GM18502 (cell line): ENCODE results near the gene FBXW9.
"Not testable (repeated sequence)": the region's sequence is repeated elsewhere in the genome, so short reads cannot be mapped to it uniquely, and the experiment has no call there.

ENCODE experiments used
- ATAC-seq: cut with Tn5 transposase; IDR thresholded peaks from one replicate; pipeline ENCODE4 v1.9.1; 2021; ENCODE audit warnings: mild to moderate bottlenecking; ENCODE audit not compliant: unreplicated experiment, poor library complexity

The FBXW9 gene

DNA sequence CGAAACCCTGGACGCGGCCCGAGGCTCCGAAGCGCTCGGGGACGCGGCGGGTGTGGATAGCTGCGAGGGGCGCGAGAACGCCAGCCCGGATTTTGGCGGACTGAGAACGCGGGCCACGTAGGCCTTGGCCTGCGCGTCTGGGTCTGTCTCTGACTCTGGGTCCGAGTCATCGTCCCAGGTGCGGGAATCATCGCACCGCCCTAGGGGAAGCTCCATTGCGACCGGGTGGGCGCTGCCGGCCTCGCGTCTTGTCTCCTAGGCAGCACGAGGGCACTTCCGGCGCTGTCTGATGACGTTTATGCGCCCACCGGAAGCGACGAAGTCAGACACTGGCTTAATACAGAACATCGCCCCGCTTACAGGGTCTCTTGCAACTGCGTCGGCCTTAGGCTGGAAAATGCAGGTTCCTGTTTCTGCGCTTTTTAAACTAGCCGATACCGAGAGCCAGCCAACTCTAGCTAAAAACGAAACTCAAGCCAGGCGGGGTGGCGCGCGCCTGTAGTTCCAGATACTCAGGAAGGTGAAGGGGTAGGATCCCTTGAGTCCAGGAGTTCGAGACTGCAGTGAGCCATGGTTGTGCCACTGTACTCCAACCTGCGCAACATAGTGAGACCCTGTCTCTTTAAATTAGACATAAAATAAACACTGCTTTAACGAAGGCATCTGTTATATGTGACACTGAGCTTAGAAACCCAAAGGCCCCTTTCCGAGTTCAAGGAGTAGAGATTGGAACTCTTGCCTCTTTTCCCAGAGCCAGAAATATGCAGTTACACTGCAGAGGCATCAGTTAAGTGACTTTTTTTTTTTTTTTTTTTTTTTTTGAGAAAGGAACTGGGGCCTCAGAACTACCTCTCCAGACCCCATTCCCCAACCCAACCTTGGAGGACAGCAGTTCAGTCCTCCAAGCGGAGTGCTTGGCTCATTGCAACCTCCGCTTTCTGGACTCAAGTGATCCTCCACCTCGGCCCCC is at the start of gene FBXW9:
Gene FBXW9, minus strand, starts transcription at position 266 of the 970 bp plus-strand sequence. Its CDS starts 50 bp downstream, at position 216.
- ATAC-seq, result peak; percentile 77

DNA sequence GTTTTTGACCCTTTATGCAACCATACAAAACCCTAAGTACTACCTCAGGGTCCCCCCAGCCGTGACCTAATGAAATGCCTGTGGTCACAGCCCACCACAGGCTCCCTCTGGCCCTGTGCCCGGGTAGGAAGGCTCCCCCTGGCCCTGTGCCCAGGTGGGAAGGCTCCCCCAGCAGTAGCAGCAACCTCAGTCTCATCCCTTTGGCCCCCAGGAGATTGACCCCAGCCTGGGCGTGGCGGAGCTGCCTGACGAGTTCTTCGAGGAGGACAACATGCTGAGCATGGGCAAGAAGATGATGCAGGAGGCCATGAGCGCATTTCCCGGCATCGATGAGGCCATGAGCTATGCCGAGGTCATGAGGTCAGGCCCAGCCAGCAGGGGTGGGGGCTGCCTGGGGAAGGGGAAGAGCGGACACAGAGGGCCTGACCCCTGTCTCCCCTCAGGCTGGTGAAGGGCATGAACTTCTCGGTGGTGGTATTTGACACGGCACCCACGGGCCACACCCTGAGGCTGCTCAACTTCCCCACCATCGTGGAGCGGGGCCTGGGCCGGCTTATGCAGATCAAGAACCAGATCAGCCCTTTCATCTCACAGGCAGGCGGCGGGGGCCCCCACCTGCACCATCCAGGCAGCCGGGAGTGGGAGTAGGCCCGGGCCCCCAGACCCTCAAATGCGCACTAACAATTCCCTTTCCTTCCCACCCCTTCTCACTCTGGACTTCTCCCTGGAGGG is 48.9 kb upstream of the FBXW9 start:
- no peak for ATAC-seq

DNA sequence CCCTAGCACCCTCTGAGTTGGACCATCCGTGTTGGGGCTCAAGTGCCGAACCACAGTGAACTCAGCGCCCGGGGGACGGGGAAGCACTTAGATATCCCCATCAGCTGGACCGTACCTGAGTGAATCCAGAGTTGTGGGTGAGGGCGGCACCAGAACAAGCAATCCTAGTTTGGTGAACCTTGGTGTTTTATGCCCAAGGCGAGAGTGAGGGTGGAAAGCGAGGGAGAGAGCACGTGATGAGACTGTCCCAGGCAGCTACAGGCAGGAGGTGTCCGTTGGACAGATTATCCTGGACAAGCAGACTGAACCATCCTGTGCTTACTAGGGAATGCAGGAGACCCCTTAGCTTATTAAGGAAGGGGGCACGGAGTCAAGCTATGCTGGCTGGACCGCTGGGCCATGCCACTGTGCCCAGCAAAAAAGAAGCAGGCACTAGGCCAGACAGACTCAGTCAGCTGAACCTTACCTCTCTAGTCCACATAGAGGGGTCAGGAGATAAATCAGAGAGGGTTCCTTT is 41.5 kb upstream of the FBXW9 start:
- no peak for ATAC-seq

DNA sequence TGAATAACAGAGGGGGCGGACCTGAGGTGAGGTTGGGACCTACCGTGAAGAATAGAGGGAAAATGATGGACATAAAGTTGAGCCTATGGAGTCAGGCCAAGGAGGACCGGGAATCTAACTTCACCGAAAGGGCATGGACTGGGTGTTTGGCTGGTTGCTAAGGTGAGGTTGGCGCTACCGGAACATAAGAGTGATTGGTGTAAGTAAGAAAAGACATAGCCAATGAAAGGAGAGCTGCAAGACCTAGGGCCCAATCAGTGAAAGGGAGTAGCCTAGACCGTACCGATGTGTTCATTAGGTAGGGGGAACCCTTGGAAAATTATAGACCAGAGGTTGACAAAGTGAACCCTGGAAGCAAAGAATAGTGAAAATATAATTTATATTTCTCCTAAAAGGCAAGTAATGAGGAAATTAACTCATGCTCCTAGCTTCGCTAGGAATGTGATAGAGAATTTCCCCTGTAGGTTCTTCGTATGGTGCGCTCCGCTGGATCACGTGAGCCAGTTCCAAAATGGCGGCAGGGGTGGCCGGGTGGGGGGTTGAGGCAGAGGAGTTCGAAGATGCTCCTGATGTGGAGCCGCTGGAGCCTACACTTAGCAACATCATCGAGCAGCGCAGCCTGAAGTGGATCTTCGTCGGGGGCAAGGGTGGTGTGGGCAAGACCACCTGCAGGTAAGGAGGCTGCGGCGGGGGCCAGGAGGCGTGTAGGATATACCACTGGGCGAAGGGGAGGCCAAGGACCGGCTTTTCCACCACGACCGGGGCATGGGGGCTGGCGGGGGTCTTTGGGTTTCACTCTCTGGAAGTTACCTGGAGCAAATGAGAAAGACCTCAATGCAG is 40.8 kb upstream of the FBXW9 start, which contains the start of gene GET3:
Gene GET3, plus strand, starts transcription at position 503 of the 840 bp plus-strand sequence. Its CDS starts 9 bp downstream, at position 512.
- ATAC-seq, result peak; percentile 74

DNA sequence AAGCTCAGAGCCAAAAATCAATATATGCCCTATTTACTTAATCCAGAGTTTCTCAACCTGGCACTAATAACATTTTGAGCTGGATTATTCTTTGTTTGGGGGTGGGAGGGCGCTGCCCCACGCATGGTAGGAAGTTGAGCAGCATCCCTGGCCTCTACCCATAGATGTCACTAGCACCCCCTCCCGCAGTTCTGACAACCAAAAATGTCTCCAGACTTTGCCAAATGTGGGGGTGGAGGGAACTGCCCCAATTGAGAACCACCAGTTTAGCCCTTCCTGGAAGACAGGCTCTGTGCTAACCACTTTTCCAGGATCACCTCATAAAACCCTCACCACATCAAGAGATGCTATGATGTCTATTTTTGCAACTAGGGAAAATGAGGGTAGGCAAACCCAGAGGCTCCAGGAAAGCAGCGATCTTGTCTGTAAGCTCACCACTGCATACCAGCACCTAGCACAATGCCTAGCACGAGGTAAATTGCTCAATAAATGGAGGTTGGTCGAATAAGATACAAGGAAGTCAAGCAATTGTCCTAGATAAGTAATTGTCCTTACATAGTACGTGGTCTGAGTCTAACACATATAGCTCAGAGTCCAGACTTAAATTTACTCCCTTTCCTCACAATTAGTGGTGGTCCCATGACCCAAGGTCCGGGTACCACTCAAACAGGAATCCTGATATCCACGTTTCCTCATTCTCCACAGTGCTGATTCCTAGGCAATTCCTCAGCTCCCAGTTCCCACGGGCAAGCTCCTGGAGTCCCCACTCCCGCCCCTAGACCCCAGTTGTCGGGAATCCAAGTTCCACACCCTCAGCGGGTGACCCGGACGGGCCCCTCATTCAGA is 37.2 kb upstream of the FBXW9 start:
- no peak for ATAC-seq

- no peak for ATAC-seq
These were observed 34.9 kb upstream of the FBXW9 start for GRCh38 chr19:12731337-12731736.

DNA sequence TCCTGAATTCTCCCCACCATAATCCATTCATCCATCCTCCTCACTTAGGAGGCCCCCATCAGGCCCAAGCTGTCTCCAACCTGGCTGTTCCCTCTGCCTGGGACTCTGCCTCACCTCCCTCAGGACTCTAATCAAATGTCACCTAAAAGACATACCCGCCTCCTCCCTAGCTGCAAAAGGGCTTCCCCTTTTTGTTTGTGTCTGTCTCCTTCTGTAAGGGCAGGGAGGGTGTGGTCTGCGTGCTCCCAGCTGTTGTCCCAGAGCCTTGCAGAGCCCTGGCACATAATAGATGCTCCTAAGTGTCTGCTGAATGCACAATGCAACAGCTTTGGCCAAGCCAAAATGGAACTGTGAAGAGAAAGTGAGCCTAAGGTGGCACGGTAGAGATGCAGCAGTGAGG is 33.6 kb upstream of the FBXW9 start:
- no peak for ATAC-seq

- no peak for ATAC-seq
These were observed 31.5 kb upstream of the FBXW9 start for GRCh38 chr19:12727745-12728433.

- ATAC-seq, result no peak
These were observed 30.5 kb upstream of the FBXW9 start for GRCh38 chr19:12726988-12727316.

DNA sequence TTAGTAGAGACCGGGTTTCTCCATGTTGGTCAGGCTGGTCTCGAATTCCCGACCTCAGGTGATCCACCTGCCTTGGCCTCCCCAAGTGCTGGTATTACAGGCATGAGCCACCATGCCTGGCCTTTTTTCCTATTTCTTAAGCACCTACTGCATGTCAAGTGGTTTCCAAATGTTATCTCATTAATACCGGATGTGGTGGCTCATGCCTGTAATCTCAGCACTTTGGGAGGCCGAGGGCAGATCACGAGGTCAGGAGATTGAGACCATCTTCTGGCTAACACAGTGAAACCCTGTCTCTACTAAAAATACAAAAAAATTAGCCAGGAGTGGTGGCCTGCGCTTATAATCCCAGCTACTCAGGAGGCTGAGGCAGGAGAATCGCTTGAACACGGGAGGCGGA is 29.2 kb upstream of the FBXW9 start:
- ATAC-seq, result not testable (repeated sequence)

DNA sequence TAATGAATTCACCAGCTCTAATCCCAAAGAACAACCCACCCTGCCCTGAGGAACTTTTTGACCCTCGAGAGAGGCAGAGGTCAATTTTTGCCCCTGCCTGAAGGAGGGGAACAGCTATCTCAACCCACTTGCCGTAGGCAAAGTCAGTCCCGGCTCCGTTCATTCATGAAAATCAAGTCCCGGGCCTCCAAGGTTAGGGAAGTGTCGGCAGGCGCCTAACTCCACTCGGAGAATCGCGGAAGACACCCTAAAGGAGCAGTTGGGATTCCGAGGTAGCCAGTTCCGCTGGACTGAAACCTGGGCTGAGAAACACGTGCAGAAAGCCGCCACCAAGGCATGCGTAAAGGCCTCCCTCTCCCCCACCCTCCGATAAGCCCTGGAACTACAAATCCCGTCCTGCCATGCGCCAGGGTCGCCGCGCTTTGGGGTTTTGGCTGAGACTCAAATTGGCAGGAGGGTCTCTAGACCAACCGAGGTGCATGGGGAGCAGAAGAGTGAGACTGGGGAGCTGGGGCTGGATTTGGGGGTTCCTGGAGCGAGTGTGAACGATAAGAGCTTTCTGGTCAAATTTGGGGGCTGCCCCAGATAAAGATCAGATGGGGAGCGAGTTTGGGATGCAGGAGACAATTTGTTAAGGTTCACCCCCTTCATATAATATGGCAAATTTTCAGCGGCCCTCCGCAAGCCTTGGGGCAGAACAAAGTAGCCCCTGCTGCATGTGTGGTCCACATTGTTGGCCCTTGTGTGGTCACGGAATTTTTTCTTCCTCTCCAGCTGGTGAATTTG is 27.4 kb upstream of the FBXW9 start, which contains the start of gene TNPO2:
Gene TNPO2, minus strand, starts transcription at position 292 of the 786 bp plus-strand sequence. CDS start 2,955 bp downstream, outside the sequence.
- ATAC-seq, result no peak

DNA sequence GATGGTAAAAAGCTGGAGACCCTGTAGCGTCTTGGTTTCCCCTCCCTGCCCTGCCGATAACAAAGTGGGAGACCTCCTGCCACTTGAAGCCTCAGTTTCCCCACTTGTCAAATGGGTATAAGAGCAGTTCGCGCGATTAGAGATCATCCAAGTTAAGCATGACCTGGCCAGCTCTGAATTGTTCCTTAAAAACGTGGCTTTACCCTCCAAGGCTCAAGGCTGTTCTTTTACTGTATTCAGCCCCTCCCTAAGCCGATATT is 26.9 kb upstream of the FBXW9 start:
- ATAC-seq, result no peak

GRCh38 chr19:12722566-12723380 is 26.3 kb upstream of the FBXW9 start:
- ATAC-seq, result peak; percentile 80

DNA sequence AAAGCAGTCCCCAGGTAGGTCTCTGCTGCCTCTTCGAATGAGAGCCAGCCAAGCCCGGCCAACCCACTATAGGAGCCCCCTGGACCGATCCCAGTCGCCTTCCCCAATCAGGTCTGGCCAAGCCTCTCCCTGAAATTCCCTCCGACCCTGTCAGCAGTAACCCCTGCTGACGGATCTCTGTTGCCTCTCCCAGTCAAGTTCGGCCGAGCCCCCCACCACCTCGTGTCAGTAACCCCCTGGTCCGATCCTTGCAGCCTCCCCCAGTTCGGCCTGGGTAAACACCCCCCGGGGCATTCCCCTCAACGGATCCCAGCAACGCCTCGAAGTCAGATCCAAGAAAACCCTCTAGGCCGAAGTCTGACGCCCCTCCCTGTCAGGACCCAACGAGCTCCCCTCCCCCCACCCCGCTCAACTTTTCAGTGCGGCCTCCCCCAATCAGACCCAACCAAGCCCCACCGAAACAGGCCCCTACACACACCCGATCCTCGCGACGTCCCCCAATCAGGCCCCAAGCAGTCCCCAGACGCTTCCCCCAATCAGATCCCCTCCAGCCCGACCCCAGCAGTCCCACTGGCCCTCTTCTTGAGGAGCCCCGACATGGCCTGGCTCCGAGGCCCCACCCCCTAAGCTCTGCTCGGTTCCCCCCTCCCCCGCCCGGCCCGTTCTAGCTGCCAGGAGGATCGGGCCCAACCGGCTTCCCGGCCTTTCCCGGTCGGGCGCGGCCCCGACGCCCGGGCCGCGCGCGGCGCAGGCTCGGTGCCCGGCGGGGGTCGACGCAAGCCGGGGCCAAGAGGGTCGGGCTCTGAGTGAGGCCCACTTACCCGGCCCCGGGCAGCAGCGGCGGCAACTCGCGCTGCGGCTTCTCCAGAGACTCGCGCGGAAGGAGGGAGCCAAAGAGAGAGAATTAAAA is 25.5 kb upstream of the FBXW9 start:
- peak; percentile 31 for ATAC-seq

- ATAC-seq, result no peak
These were observed 24.6 kb upstream of the FBXW9 start for GRCh38 chr19:12720851-12721655.
